ENCODE results near the gene DMD. TPM values are rescaled to one million over a fixed set of nuclear protein-coding genes. Genes with fewer than 3 reads are reported as not detected.

Gene DMD
- total and polyA plus RNA-seq, 9 donors, result 14.0 to 70.5 (median 37.6) TPM

DNA sequence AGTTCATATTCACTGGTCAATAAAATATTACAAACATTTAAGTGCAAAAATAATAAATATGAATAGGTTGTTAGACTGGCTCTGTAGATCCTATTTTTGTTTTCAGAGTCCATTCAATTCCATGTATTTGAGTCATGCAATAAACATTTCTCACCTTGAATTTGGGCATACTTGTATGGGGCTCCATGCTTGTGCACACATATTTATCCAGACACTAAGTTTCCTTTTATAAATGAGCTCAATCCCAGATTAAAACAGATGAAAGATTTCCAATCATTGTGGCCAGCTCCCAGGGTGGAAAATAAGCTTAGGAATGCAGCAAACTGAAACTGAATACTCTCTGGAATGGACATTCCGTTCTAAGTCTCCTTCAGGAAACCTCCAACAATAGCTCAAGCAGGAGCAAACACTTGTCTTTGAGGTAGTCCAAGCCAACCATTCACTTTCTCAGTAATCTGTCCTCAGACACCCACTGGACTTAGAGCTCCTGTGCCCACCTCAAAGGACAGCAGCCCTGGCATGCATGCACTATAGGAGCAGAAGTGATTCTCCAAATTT, 16.4 kb downstream of the DMD start:
- no peak for DNase-seq
- intact Hi-C loops (cut with DNase I), result no loop called here
- H3K27ac ChIP-seq, result no peak overlapping the region
- no peaks in the 10 kb centered on the region for H3K9me3 ChIP-seq
- no peak for TF ChIP-seq EP300 (IDR thresholded peaks at IDR 0.05)
- TF ChIP-seq, protein P1, sequence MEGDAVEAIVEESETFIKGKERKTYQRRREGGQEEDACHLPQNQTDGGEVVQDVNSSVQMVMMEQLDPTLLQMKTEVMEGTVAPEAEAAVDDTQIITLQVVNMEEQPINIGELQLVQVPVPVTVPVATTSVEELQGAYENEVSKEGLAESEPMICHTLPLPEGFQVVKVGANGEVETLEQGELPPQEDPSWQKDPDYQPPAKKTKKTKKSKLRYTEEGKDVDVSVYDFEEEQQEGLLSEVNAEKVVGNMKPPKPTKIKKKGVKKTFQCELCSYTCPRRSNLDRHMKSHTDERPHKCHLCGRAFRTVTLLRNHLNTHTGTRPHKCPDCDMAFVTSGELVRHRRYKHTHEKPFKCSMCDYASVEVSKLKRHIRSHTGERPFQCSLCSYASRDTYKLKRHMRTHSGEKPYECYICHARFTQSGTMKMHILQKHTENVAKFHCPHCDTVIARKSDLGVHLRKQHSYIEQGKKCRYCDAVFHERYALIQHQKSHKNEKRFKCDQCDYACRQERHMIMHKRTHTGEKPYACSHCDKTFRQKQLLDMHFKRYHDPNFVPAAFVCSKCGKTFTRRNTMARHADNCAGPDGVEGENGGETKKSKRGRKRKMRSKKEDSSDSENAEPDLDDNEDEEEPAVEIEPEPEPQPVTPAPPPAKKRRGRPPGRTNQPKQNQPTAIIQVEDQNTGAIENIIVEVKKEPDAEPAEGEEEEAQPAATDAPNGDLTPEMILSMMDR (IDR thresholded peaks at IDR 0.05), result no peak
- TF ChIP-seq POLR2A (IDR thresholded peaks at IDR 0.05), result no peak
- no peaks in the 10 kb centered on the region for H3K4me1 ChIP-seq (ENCODE audit: insufficient read depth)
- no peaks in the 10 kb centered on the region for H3K36me3 ChIP-seq
- 6 to 20% (median 15%) methylated on average over 1 of the region's 1 CpG for WGBS, 3 donors
- no peak overlapping the region for H3K4me3 ChIP-seq
- H3K27me3 ChIP-seq, result no peaks in the 10 kb centered on the region

DNA sequence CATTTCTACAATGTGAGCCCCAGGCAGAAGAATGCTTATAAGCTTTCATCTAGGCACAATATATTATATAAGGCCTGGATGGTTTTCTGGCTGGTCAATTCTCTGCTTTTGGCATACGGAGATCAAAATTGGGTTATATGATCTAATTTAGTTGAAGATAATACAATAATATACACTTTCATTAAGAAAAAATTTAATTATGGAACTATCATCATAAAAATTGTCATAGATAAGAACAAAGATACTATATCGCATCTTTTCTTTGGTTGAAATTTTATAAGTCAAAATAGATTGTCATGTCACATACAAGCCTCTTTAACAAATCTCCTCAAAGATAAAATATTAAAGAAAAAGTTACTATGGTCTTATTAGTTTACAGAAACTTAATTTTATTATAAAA, 17.1 kb downstream of the DMD start:
- TF ChIP-seq, protein P1 (IDR thresholded peaks at IDR 0.05), result no peak
- TF ChIP-seq POLR2A (IDR thresholded peaks at IDR 0.05), result no peak
- no peak for TF ChIP-seq EP300 (IDR thresholded peaks at IDR 0.05)
- Histone ChIP-seq H3K27me3 (no peaks in the 10 kb centered on the region), H3K27ac (no peak overlapping the region), H3K36me3 (no peaks in the 10 kb centered on the region), H3K4me3 (no peak overlapping the region), H3K4me1 (ENCODE audit: insufficient read depth) (no peaks in the 10 kb centered on the region), H3K9me3 (no peaks in the 10 kb centered on the region)
- no peak for DNase-seq
- intact Hi-C loops (cut with DNase I), result no loop called here
- 85 to 93% (median 92%) methylated on average over 2 of the region's 2 CpGs for WGBS, 3 donors

DNA sequence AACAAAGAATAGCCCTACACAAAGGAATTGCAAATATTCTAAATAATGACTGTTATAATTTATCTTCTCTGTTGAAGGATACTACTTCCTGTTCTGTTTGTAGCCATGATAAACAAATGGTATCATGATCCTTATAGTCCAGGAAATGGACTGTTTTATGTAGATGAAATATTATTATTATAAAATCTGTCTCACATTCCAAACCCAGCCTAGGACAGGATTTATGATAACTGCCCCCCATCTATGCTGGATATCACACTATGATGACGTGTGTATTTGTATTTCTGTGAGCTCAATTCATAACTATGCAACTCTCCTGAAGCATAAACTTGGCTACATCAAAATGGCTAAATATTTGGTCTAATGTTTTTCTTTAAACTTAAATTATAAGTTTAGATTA, 21.3 kb downstream of the DMD start:
- TF ChIP-seq, protein P1 (IDR thresholded peaks at IDR 0.05), result no peak
- TF ChIP-seq EP300 (IDR thresholded peaks at IDR 0.05), result no peak
- no peak for TF ChIP-seq POLR2A (IDR thresholded peaks at IDR 0.05)
- H3K27me3 ChIP-seq, result no peaks in the 10 kb centered on the region
- H3K4me3 ChIP-seq, result no peak overlapping the region
- H3K9me3 ChIP-seq, result no peaks in the 10 kb centered on the region
- intact Hi-C loops (cut with DNase I), result no loop called here
- H3K27ac ChIP-seq, result no peak overlapping the region
- H3K4me1 ChIP-seq (ENCODE audit: insufficient read depth), result no peaks in the 10 kb centered on the region
- no peak for DNase-seq
- H3K36me3 ChIP-seq, result no peaks in the 10 kb centered on the region
- WGBS, 3 donors, result 9 to 16% (median 15%) methylated on average over 1 of the region's 1 CpG

DNA sequence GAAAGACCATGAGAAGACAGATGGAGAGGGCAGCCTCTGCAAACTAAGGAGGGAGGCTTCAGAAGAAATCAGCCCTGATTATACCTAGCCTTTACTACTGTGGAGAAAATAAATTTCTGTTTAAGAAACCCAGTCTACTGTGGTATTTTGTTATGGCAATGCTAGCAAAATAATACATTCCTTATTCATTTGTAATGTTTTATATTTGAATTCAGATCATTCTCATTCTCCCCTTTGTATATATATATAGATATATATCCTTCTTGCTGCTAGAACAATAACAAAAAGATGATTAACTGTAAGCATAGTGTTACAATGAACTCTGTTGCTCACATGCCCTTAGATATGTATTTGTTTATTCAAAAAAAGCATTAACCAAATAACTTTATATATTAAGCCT, 22.5 kb downstream of the DMD start:
- intact Hi-C loops (cut with DNase I), result no loop called here
- no peak for TF ChIP-seq POLR2A (IDR thresholded peaks at IDR 0.05)
- no peak for TF ChIP-seq EP300 (IDR thresholded peaks at IDR 0.05)
- TF ChIP-seq, protein P1 (IDR thresholded peaks at IDR 0.05), result no peak
- Histone ChIP-seq H3K9me3 (no peaks in the 10 kb centered on the region), H3K36me3 (no peaks in the 10 kb centered on the region), H3K27ac (no peak overlapping the region), H3K27me3 (no peaks in the 10 kb centered on the region), H3K4me1 (ENCODE audit: insufficient read depth) (no peaks in the 10 kb centered on the region), H3K4me3 (no peak overlapping the region)
- DNase-seq, result no peak

Data from ovary (tissue), 9 donors.